Measurements from ENCODE around the gene SHISA7.

The SHISA7 gene

GRCh38 chr19:55390461-55390880 is 52.6 kb downstream of the SHISA7 start (continued):
- no peak for TF ChIP-seq SNAI2 (CRISPR knock-in tag; IDR thresholded peaks at IDR 0.05)

GRCh38 chr19:55389386-55390317 is 53.4 kb downstream of the SHISA7 start:
- TF ChIP-seq, protein P1, sequence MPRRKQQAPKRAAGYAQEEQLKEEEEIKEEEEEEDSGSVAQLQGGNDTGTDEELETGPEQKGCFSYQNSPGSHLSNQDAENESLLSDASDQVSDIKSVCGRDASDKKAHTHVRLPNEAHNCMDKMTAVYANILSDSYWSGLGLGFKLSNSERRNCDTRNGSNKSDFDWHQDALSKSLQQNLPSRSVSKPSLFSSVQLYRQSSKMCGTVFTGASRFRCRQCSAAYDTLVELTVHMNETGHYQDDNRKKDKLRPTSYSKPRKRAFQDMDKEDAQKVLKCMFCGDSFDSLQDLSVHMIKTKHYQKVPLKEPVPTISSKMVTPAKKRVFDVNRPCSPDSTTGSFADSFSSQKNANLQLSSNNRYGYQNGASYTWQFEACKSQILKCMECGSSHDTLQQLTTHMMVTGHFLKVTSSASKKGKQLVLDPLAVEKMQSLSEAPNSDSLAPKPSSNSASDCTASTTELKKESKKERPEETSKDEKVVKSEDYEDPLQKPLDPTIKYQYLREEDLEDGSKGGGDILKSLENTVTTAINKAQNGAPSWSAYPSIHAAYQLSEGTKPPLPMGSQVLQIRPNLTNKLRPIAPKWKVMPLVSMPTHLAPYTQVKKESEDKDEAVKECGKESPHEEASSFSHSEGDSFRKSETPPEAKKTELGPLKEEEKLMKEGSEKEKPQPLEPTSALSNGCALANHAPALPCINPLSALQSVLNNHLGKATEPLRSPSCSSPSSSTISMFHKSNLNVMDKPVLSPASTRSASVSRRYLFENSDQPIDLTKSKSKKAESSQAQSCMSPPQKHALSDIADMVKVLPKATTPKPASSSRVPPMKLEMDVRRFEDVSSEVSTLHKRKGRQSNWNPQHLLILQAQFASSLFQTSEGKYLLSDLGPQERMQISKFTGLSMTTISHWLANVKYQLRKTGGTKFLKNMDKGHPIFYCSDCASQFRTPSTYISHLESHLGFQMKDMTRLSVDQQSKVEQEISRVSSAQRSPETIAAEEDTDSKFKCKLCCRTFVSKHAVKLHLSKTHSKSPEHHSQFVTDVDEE (CRISPR knock-in tag; IDR thresholded peaks at IDR 0.05) = no peak
- no peak for TF ChIP-seq PPARA (CRISPR knock-in tag; IDR thresholded peaks at IDR 0.05; ENCODE audit: borderline replicate concordance)
- TF ChIP-seq TOX (CRISPR knock-in tag; IDR thresholded peaks at IDR 0.05; ENCODE audit: borderline replicate concordance) = no peak
- no peak for TF ChIP-seq ESRRG (CRISPR knock-in tag; IDR thresholded peaks at IDR 0.05)
- TF ChIP-seq BACH2 (CRISPR knock-in tag; IDR thresholded peaks at IDR 0.05; ENCODE audit: borderline replicate concordance) = no peak
- no peak for TF ChIP-seq ZFP30 (CRISPR knock-in tag; IDR thresholded peaks at IDR 0.05)
- TF ChIP-seq CSDC2 (CRISPR knock-in tag; IDR thresholded peaks at IDR 0.05) = no peak
- TF ChIP-seq RARB (CRISPR knock-in tag; IDR thresholded peaks at IDR 0.05) = no peak
- no peak for TF ChIP-seq OSR1 (CRISPR knock-in tag; IDR thresholded peaks at IDR 0.05)
- no peak for TF ChIP-seq ZC3H10 (CRISPR knock-in tag; IDR thresholded peaks at IDR 0.05)
- no peak for TF ChIP-seq ISL1 (CRISPR knock-in tag; IDR thresholded peaks at IDR 0.05)
- ATAC-seq = no peak

DNA sequence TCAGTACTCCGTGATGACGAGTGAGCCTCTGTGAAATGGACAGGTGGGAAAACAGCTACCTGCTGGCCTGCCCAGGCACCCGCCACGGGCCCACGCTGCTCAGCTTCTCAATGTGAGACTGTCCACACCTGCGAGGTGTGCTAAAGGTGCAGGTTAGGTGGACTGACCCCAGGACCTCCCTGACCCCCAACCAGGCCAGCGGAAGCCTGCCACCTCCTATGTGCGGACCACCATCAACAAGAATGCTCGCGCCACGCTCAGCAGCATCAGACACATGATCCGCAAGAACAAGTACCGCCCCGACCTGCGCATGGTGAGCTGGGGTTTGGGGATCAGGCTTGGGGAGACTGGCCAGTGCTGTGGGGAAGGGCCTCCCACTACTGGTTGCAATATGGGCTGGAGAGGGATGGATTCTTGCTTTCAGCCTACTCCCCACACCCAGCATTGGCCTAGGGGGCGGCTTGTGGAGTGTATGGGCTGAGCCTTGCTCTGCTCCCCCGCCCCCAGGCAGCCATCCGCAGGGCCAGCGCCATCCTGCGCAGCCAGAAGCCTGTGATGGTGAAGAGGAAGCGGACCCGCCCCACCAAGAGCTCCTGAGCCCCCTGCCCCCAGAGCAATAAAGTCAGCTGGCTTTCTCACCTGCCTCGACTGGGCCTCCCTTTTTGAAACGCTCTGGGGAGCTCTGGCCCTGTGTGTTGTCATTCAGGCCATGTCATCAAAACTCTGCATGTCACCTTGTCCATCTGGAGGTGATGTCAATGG is 55.2 kb downstream of the SHISA7 start:
- TF ChIP-seq ISL1 (CRISPR knock-in tag; IDR thresholded peaks at IDR 0.05) (no peak), PATZ1 (CRISPR knock-in tag; IDR thresholded peaks at IDR 0.05; ENCODE audit: borderline replicate concordance) (no peak), CSDC2 (CRISPR knock-in tag; IDR thresholded peaks at IDR 0.05) (no peak), ZNF8 (CRISPR knock-in tag; IDR thresholded peaks at IDR 0.05) (no peak), POU6F1 (CRISPR knock-in tag; IDR thresholded peaks at IDR 0.05; ENCODE audit: borderline replicate concordance, low read depth) (no peak), TCF4 (CRISPR knock-in tag; IDR thresholded peaks at IDR 0.05; ENCODE audit: borderline replicate concordance) (no peak), ESRRG (CRISPR knock-in tag; IDR thresholded peaks at IDR 0.05) (no peak), CREB5 (CRISPR knock-in tag; IDR thresholded peaks at IDR 0.05; ENCODE audit: low read depth) (no peak), PPARA (CRISPR knock-in tag; IDR thresholded peaks at IDR 0.05; ENCODE audit: borderline replicate concordance) (no peak), ZFP3 (CRISPR knock-in tag; IDR thresholded peaks at IDR 0.05) (no peak), ZFP30 (CRISPR knock-in tag; IDR thresholded peaks at IDR 0.05) (no peak), ARNTL (CRISPR knock-in tag; IDR thresholded peaks at IDR 0.05; ENCODE audit: borderline replicate concordance, low read depth) (no peak), SNAI2 (CRISPR knock-in tag; IDR thresholded peaks at IDR 0.05) (no peak), TOX (CRISPR knock-in tag; IDR thresholded peaks at IDR 0.05; ENCODE audit: borderline replicate concordance) (no peak), OSR1 (CRISPR knock-in tag; IDR thresholded peaks at IDR 0.05) (no peak), GLIS3 (CRISPR knock-in tag; IDR thresholded peaks at IDR 0.05) (no peak), CSRNP3 (CRISPR knock-in tag; IDR thresholded peaks at IDR 0.05) (no peak), ZNF565 (CRISPR knock-in tag; conservative IDR thresholded peaks at IDR 0.05; ENCODE audit: low read depth) (no peak)
- TF ChIP-seq, protein P1 (CRISPR knock-in tag; IDR thresholded peaks at IDR 0.05) = no peak
- ATAC-seq = no peak
